Activated naive CD8-positive, alpha-beta T cell (primary cell): ENCODE measurements around the gene KLHL18.
"Not testable (repeated sequence)": the region's sequence is repeated elsewhere in the genome, so short reads cannot be mapped to it uniquely, and the experiment has no call there.

Experiments
- H3K27ac Mint-ChIP-seq: one replicate; pipeline ENCODE4 v1.8.0; 2021; ENCODE audit warnings: mixed read lengths
- H3K27me3 Mint-ChIP-seq: one replicate; pipeline ENCODE4 v1.8.0; 2021; ENCODE audit warnings: mixed read lengths
- H3K36me3 Mint-ChIP-seq: one replicate; pipeline ENCODE4 v1.8.0; 2021; ENCODE audit warnings: mixed read lengths
- H3K4me1 Mint-ChIP-seq: one replicate; pipeline ENCODE4 v1.8.0; 2021; ENCODE audit warnings: low read depth, mixed read lengths
- H3K4me3 Mint-ChIP-seq: one replicate; pipeline ENCODE4 v1.8.0; 2021; ENCODE audit warnings: mild to moderate bottlenecking, mixed read lengths
- H3K9me3 Mint-ChIP-seq: one replicate; pipeline ENCODE4 v1.8.0; 2021; ENCODE audit warnings: low read depth, mixed read lengths

KLHL18 gene

GRCh38 chr3:47316151-47316550 lies 33.4 kb downstream of the KLHL18 start:
- not testable (repeated sequence) for H3K27ac Mint-ChIP-seq, H3K9me3 Mint-ChIP-seq, H3K36me3 Mint-ChIP-seq, H3K4me3 Mint-ChIP-seq, H3K27me3 Mint-ChIP-seq, H3K4me1 Mint-ChIP-seq

- Mint-ChIP-seq H3K27me3 (no peaks in the 10 kb centered on the region), H3K36me3 (peaks cover 2% of the 10 kb centered on the region), H3K9me3 (no peaks in the 10 kb centered on the region), H3K27ac (no peak overlapping the region), H3K4me3 (no peak overlapping the region), H3K4me1 (peaks cover 4% of the 10 kb centered on the region)
Observed at GRCh38 chr3:47318916-47319315, 36.2 kb downstream of the KLHL18 start.

GRCh38 chr3:47319956-47320355 lies 37.2 kb downstream of the KLHL18 start:
- Mint-ChIP-seq H3K9me3 (no peaks in the 10 kb centered on the region), H3K4me1 (peaks cover 4% of the 10 kb centered on the region), H3K27me3 (no peaks in the 10 kb centered on the region), H3K4me3 (no peak overlapping the region), H3K36me3 (peaks cover 2% of the 10 kb centered on the region), H3K27ac (no peak overlapping the region)

GRCh38 chr3:47323431-47324277 lies 40.9 kb downstream of the KLHL18 start:
- Mint-ChIP-seq H3K36me3 (peaks cover 2% of the 10 kb centered on the region), H3K27ac (no peak overlapping the region), H3K4me1 (peaks cover 4% of the 10 kb centered on the region), H3K27me3 (no peaks in the 10 kb centered on the region), H3K4me3 (no peak overlapping the region), H3K9me3 (no peaks in the 10 kb centered on the region)

GRCh38 chr3:47324278-47324865 lies 41.6 kb downstream of the KLHL18 start:
- Mint-ChIP-seq H3K4me1 (peaks cover 4% of the 10 kb centered on the region), H3K27ac (no peak overlapping the region), H3K36me3 (peaks cover 2% of the 10 kb centered on the region), H3K9me3 (no peaks in the 10 kb centered on the region), H3K27me3 (no peaks in the 10 kb centered on the region), H3K4me3 (no peak overlapping the region)

GRCh38 chr3:47333907-47334306 lies 51.2 kb downstream of the KLHL18 start:
- Mint-ChIP-seq H3K27ac (no peak overlapping the region), H3K4me3 (no peak overlapping the region), H3K27me3 (no peaks in the 10 kb centered on the region), H3K9me3 (no peaks in the 10 kb centered on the region), H3K4me1 (no peaks in the 10 kb centered on the region), H3K36me3 (peaks cover 15% of the 10 kb centered on the region)

- Mint-ChIP-seq H3K4me3 (no peak overlapping the region), H3K36me3 (peaks cover 13% of the 10 kb centered on the region), H3K4me1 (no peaks in the 10 kb centered on the region), H3K9me3 (no peaks in the 10 kb centered on the region), H3K27ac (peak overlapping the region; percentile 13), H3K27me3 (no peaks in the 10 kb centered on the region)
Observed at GRCh38 chr3:47337656-47338055, 54.9 kb downstream of the KLHL18 start.

- H3K36me3 Mint-ChIP-seq, result peaks cover 11% of the 10 kb centered on the region
- H3K4me1 Mint-ChIP-seq, result no peaks in the 10 kb centered on the region
- H3K27ac Mint-ChIP-seq, result no peak overlapping the region
- no peaks in the 10 kb centered on the region for H3K27me3 Mint-ChIP-seq
- H3K9me3 Mint-ChIP-seq, result no peaks in the 10 kb centered on the region
- no peak overlapping the region for H3K4me3 Mint-ChIP-seq
Observed at GRCh38 chr3:47339951-47340350, 57.2 kb downstream of the KLHL18 start.

GRCh38 chr3:47340866-47341265 lies 58.1 kb downstream of the KLHL18 start:
- no peak overlapping the region for H3K4me3 Mint-ChIP-seq
- H3K36me3 Mint-ChIP-seq, result peaks cover 11% of the 10 kb centered on the region
- no peak overlapping the region for H3K27ac Mint-ChIP-seq
- no peaks in the 10 kb centered on the region for H3K27me3 Mint-ChIP-seq
- no peaks in the 10 kb centered on the region for H3K9me3 Mint-ChIP-seq
- H3K4me1 Mint-ChIP-seq, result peaks cover 8% of the 10 kb centered on the region

- Mint-ChIP-seq H3K36me3 (peaks cover 11% of the 10 kb centered on the region), H3K9me3 (no peaks in the 10 kb centered on the region), H3K27me3 (no peaks in the 10 kb centered on the region), H3K27ac (peak overlapping the region; percentile 47), H3K4me3 (no peak overlapping the region), H3K4me1 (peaks cover 9% of the 10 kb centered on the region)
Observed at GRCh38 chr3:47342151-47342550, 59.4 kb downstream of the KLHL18 start.

GRCh38 chr3:47342812-47343211 lies 60.1 kb downstream of the KLHL18 start:
- peaks cover 9% of the 10 kb centered on the region for H3K4me1 Mint-ChIP-seq
- no peak overlapping the region for H3K4me3 Mint-ChIP-seq
- H3K27ac Mint-ChIP-seq, result no peak overlapping the region
- no peaks in the 10 kb centered on the region for H3K27me3 Mint-ChIP-seq
- no peaks in the 10 kb centered on the region for H3K9me3 Mint-ChIP-seq
- peaks cover 8% of the 10 kb centered on the region for H3K36me3 Mint-ChIP-seq

GRCh38 chr3:47343471-47343971 lies 60.8 kb downstream of the KLHL18 start:
- Mint-ChIP-seq H3K4me3 (no peak overlapping the region), H3K27ac (no peak overlapping the region), H3K27me3 (no peaks in the 10 kb centered on the region), H3K36me3 (peaks cover 6% of the 10 kb centered on the region), H3K4me1 (peaks cover 9% of the 10 kb centered on the region), H3K9me3 (no peaks in the 10 kb centered on the region)

GRCh38 chr3:47344971-47345370 lies 62.2 kb downstream of the KLHL18 start:
- H3K4me1 Mint-ChIP-seq, result peaks cover 9% of the 10 kb centered on the region
- H3K27me3 Mint-ChIP-seq, result no peaks in the 10 kb centered on the region
- H3K9me3 Mint-ChIP-seq, result no peaks in the 10 kb centered on the region
- no peak overlapping the region for H3K4me3 Mint-ChIP-seq
- peaks cover 6% of the 10 kb centered on the region for H3K36me3 Mint-ChIP-seq
- peak overlapping the region; percentile 64 for H3K27ac Mint-ChIP-seq

GRCh38 chr3:47347217-47347801 lies 64.6 kb downstream of the KLHL18 start:
- Mint-ChIP-seq H3K27ac (no peak overlapping the region), H3K4me3 (no peak overlapping the region), H3K27me3 (no peaks in the 10 kb centered on the region), H3K36me3 (peaks cover 2% of the 10 kb centered on the region), H3K9me3 (no peaks in the 10 kb centered on the region), H3K4me1 (peaks cover 9% of the 10 kb centered on the region)

GRCh38 chr3:47348411-47349154 lies 65.8 kb downstream of the KLHL18 start:
- Mint-ChIP-seq H3K27ac (no peak overlapping the region), H3K4me3 (no peak overlapping the region), H3K27me3 (no peaks in the 10 kb centered on the region), H3K36me3 (peaks cover 2% of the 10 kb centered on the region), H3K4me1 (peaks cover 9% of the 10 kb centered on the region), H3K9me3 (no peaks in the 10 kb centered on the region)
